Lower lobe of right lung (tissue), 2 donors: ENCODE results near the gene VSTM1. TPM values are rescaled to one million over a fixed set of nuclear protein-coding genes. Genes with fewer than 3 reads are reported as not detected.
"Not testable (repeated sequence)": the region's sequence is repeated elsewhere in the genome, so short reads cannot be mapped to it uniquely, and the experiment has no call there.

Experiments used
- ATAC-seq, 2 donors: fragments of 200-7000 bp; cut with Tn5 transposase; one replicate each; pipeline ENCODE4 v1.9.1; 2020 to 2022; ENCODE audit warnings: mild to moderate bottlenecking in 2 of 2, moderate library complexity in 2 of 2
- DNase-seq: peaks from one replicate; pipeline ENCODE4 v3.0.0-alpha.2; 2020
- H3K27ac ChIP-seq: fragments of 200-600 bp; one replicate; pipeline ENCODE4 v1.8.0; 2022
- H3K27me3 ChIP-seq: fragments of 200-600 bp; one replicate; pipeline ENCODE4 v1.8.0; 2022; ENCODE audit warnings: low read depth
- H3K36me3 ChIP-seq: fragments of 200-600 bp; one replicate; pipeline ENCODE4 v1.8.0; 2022; ENCODE audit warnings: mild to moderate bottlenecking
- H3K4me1 ChIP-seq: fragments of 200-600 bp; one replicate; pipeline ENCODE4 v1.8.0; 2022
- H3K4me3 ChIP-seq: fragments of 200-600 bp; one replicate; pipeline ENCODE4 v1.8.0; 2022; ENCODE audit warnings: mild to moderate bottlenecking
- H3K9me3 ChIP-seq: fragments of 200-600 bp; one replicate; pipeline ENCODE4 v1.8.0; 2022
- CTCF ChIP-seq: fragments of 200-600 bp; IDR thresholded peaks from one replicate; pipeline ENCODE4 v1.8.0; 2022; ENCODE audit warnings: antibody characterized with exemption, mild to moderate bottlenecking
- intact Hi-C: fragments of 100-400 bp; cut with DNase I; formaldehyde crosslinking; loops from one replicate; pipeline ENCODE4 v1.11.0; 2022
- total RNA-seq: library from RNA; stranded (reverse); fragmentation: NEBNext Ultra II Directional; extraction: Animal tissue kit (Norgen Biotek cat#: 25700); gene quantifications from one replicate; pipeline ENCODE4 v1.2.1, GENCODE V29; 2021
- donor health status: DM: no; HTN: yes; CAD: no; lungs with severe emphysema.

The VSTM1 gene
- total RNA-seq, 1 donor from 2014 or later, result 1.7 TPM

- H3K36me3 ChIP-seq, result no peaks in the 10 kb centered on the region
- H3K4me1 ChIP-seq, result no peaks in the 10 kb centered on the region
- ATAC-seq, result no peak
- no peak overlapping the region for H3K27ac ChIP-seq
- peaks cover 7% of the 10 kb centered on the region for H3K27me3 ChIP-seq
- no peak for DNase-seq
- no peak for TF ChIP-seq CTCF
- intact Hi-C loops, result no loop called here
- H3K4me3 ChIP-seq, result no peak overlapping the region
- H3K9me3 ChIP-seq, result no peaks in the 10 kb centered on the region
Measured at GRCh38 chr19:54040003-54040402, 23.7 kb downstream of the VSTM1 start.

GRCh38 chr19:54036542-54036941, 27.2 kb downstream of the VSTM1 start:
- ATAC-seq, H3K4me3 ChIP-seq, H3K9me3 ChIP-seq, H3K27me3 ChIP-seq, DNase-seq, H3K4me1 ChIP-seq, H3K36me3 ChIP-seq, H3K27ac ChIP-seq, intact Hi-C loops: not testable (repeated sequence)

- intact Hi-C loops, result no loop called here
- no peak for ATAC-seq
- no peak for TF ChIP-seq CTCF
Measured at GRCh38 chr19:54035215-54036178, 28.2 kb downstream of the VSTM1 start.

GRCh38 chr19:54030895-54031586, 32.7 kb downstream of the VSTM1 start:
- Histone ChIP-seq H3K9me3 (no peaks in the 10 kb centered on the region), H3K27me3 (peaks cover 11% of the 10 kb centered on the region), H3K27ac (no peak overlapping the region), H3K4me1 (no peaks in the 10 kb centered on the region), H3K36me3 (no peaks in the 10 kb centered on the region), H3K4me3 (peak overlapping the region; percentile 19)
- intact Hi-C loops, result no loop called here
- TF ChIP-seq CTCF, result peak; percentile 26
- no peak for ATAC-seq
- DNase-seq, result no peak

More at GRCh38 chr19:54035215-54036178, 28.2 kb downstream of the VSTM1 start:
- peaks cover under 1% of the 10 kb centered on the region for H3K27me3 ChIP-seq
- DNase-seq, result no peak
- no peak overlapping the region for H3K27ac ChIP-seq
- H3K4me3 ChIP-seq, result no peak overlapping the region
- no peaks in the 10 kb centered on the region for H3K9me3 ChIP-seq
- H3K4me1 ChIP-seq, result no peaks in the 10 kb centered on the region
- no peaks in the 10 kb centered on the region for H3K36me3 ChIP-seq

GRCh38 chr19:54029930-54030490, 33.7 kb downstream of the VSTM1 start:
- Histone ChIP-seq H3K27ac (no peak overlapping the region), H3K9me3 (no peaks in the 10 kb centered on the region), H3K27me3 (peaks cover 11% of the 10 kb centered on the region), H3K4me1 (no peaks in the 10 kb centered on the region), H3K4me3 (no peak overlapping the region), H3K36me3 (no peaks in the 10 kb centered on the region)
- DNase-seq (peak; percentile 61), ATAC-seq (peak; percentile 57 to 67)
- peak; percentile 60 for TF ChIP-seq CTCF
- intact Hi-C loops, result no loop called here
